Natural killer cell treated with Interleukin-12 subunit alpha and Interleukin-12 subunit beta and Interleukin-15 and Interleukin-18, amount 100 ng/mL, for 72 hours (primary cell): ENCODE data around the gene ITGAD. TPM values are rescaled to one million over a fixed set of nuclear protein-coding genes. Genes with fewer than 3 reads are reported as not detected.
A peak's percentile ranks its signal among the peaks of the same experiment; 100 is the strongest.
"Not testable (repeated sequence)": the region's sequence is repeated elsewhere in the genome, so short reads cannot be mapped to it uniquely, and the experiment has no call there.

Experiments
- ATAC-seq, 2 donors: fragments of 150-1000 bp; cut with Tn5 transposase in 1 of 2; sonication (Bioruptor Pico), chemical (Tn5 transposase) in 1 of 2; 2 replicates each; pipeline ENCODE4 v1.10.0; 2021
- DNase-seq: peaks from one replicate; pipeline ENCODE4 v3.0.0; 2022; ENCODE audit warnings: low spot score
- H3K27ac Mint-ChIP-seq, 2 donors: 1 replicate in 1 of 2; 2 replicates in 1 of 2; pipeline ENCODE4 v1.8.0; 2022; ENCODE audit warnings: mixed read lengths in 2 of 2, mild to moderate bottlenecking in 1 of 2, moderate library complexity in 1 of 2
- H3K27me3 Mint-ChIP-seq, 2 donors: 1 replicate in 1 of 2; 2 replicates in 1 of 2; pipeline ENCODE4 v1.8.0; 2022; ENCODE audit warnings: mixed read lengths in 2 of 2
- H3K36me3 Mint-ChIP-seq: one replicate; pipeline ENCODE4 v1.8.0; 2022; ENCODE audit warnings: mixed read lengths
- H3K4me1 Mint-ChIP-seq, 2 donors: 1 replicate in 1 of 2; 2 replicates in 1 of 2; pipeline ENCODE4 v1.8.0; 2022; ENCODE audit warnings: low read depth in 2 of 2, mixed read lengths in 2 of 2, mild to moderate bottlenecking in 1 of 2
- H3K4me3 Mint-ChIP-seq: one replicate; pipeline ENCODE4 v1.8.0; 2022; ENCODE audit warnings: mixed read lengths
- H3K9me3 Mint-ChIP-seq: 2 replicates; pipeline ENCODE4 v1.8.0; 2022; ENCODE audit warnings: mixed read lengths
- total RNA-seq, 2 donors: library from RNA; stranded (reverse); gene quantifications; one replicate each; pipeline ENCODE4 v1.2.3, GENCODE V29; 2022

Gene ITGAD
- total RNA-seq, 2 donors from 2014 or later, result 0.47 TPM; not detected in 1

GRCh38 chr16:31402687-31403086 is 9.6 kb downstream of the ITGAD start:
- Mint-ChIP-seq H3K9me3 (peaks cover 4% of the 10 kb centered on the region), H3K4me3 (no peak overlapping the region), H3K36me3 (peaks cover 6% of the 10 kb centered on the region), H3K27ac (no peak overlapping the region), H3K27me3 (no peaks in the 10 kb centered on the region), H3K4me1 (peaks cover 25 to 27% of the 10 kb centered on the region in 2 donors)
- DNase-seq (no peak), ATAC-seq (no peak)

- DNase-seq, result no peak
- Mint-ChIP-seq H3K36me3 (peaks cover 6% of the 10 kb centered on the region), H3K4me3 (no peak overlapping the region), H3K27ac (no peak overlapping the region), H3K4me1 (peaks cover 24 to 25% of the 10 kb centered on the region in 2 donors), H3K27me3 (no peaks in the 10 kb centered on the region), H3K9me3 (peaks cover 4% of the 10 kb centered on the region)
- ATAC-seq, result no peak
Observed at GRCh38 chr16:31403590-31404352, 10.6 kb downstream of the ITGAD start.

GRCh38 chr16:31404353-31405064 is 11.4 kb downstream of the ITGAD start:
- Mint-ChIP-seq H3K27me3 (no peaks in the 10 kb centered on the region), H3K36me3 (peaks cover 6% of the 10 kb centered on the region), H3K4me3 (no peak overlapping the region), H3K9me3 (peaks cover 4% of the 10 kb centered on the region), H3K27ac (peak overlapping the region in 1 of 2 donors; percentile 77), H3K4me1 (peaks cover 17 to 18% of the 10 kb centered on the region in 2 donors)
- no peak for DNase-seq
- ATAC-seq, result no peak

GRCh38 chr16:31407406-31407805 is 14.3 kb downstream of the ITGAD start:
- Mint-ChIP-seq H3K27me3 (no peaks in the 10 kb centered on the region), H3K27ac (no peak overlapping the region), H3K36me3 (no peaks in the 10 kb centered on the region), H3K9me3 (no peaks in the 10 kb centered on the region), H3K4me1 (peaks cover 9 to 13% of the 10 kb centered on the region in 2 donors), H3K4me3 (no peak overlapping the region)
- ATAC-seq, result no peak
- no peak for DNase-seq

- Mint-ChIP-seq H3K4me3 (no peak overlapping the region), H3K9me3 (no peaks in the 10 kb centered on the region), H3K27me3 (no peaks in the 10 kb centered on the region), H3K4me1 (peaks cover 22 to 25% of the 10 kb centered on the region in 2 donors), H3K27ac (peak overlapping the region; percentile 14 to 20), H3K36me3 (no peaks in the 10 kb centered on the region)
- ATAC-seq (no peak), DNase-seq (no peak)
Observed at GRCh38 chr16:31409433-31409832, 16.3 kb downstream of the ITGAD start.

- DNase-seq (peak; percentile 54), ATAC-seq (no peak)
- H3K4me3 Mint-ChIP-seq, result no peak overlapping the region
- H3K36me3 Mint-ChIP-seq, result no peaks in the 10 kb centered on the region
- H3K4me1 Mint-ChIP-seq, result peaks cover 28 to 32% of the 10 kb centered on the region in 2 donors
- no peaks in the 10 kb centered on the region for H3K9me3 Mint-ChIP-seq
- H3K27ac Mint-ChIP-seq, result peak overlapping the region in 1 of 2 donors; percentile 14
- no peaks in the 10 kb centered on the region for H3K27me3 Mint-ChIP-seq
Observed at GRCh38 chr16:31410082-31410481, 16.9 kb downstream of the ITGAD start.

GRCh38 chr16:31411024-31411844 is 18.1 kb downstream of the ITGAD start:
- no peak for ATAC-seq
- peak; percentile 51 for DNase-seq

GRCh38 chr16:31412750-31413149 is 19.6 kb downstream of the ITGAD start:
- no peaks in the 10 kb centered on the region for H3K27me3 Mint-ChIP-seq
- H3K36me3 Mint-ChIP-seq, result no peaks in the 10 kb centered on the region
- DNase-seq (peak; percentile 1), ATAC-seq (no peak)
- peaks cover 43 to 49% of the 10 kb centered on the region in 2 donors for H3K4me1 Mint-ChIP-seq
- no peaks in the 10 kb centered on the region for H3K9me3 Mint-ChIP-seq
- H3K27ac Mint-ChIP-seq, result peak overlapping the region in 1 of 2 donors; percentile 1
- H3K4me3 Mint-ChIP-seq, result no peak overlapping the region

More at GRCh38 chr16:31411024-31411844, 18.1 kb downstream of the ITGAD start:
- H3K4me1 Mint-ChIP-seq, result peaks cover 38 to 43% of the 10 kb centered on the region in 2 donors
- peak overlapping the region in 1 of 2 donors; percentile 1 for H3K27ac Mint-ChIP-seq
- H3K9me3 Mint-ChIP-seq, result no peaks in the 10 kb centered on the region
- no peaks in the 10 kb centered on the region for H3K27me3 Mint-ChIP-seq
- H3K36me3 Mint-ChIP-seq, result no peaks in the 10 kb centered on the region
- no peak overlapping the region for H3K4me3 Mint-ChIP-seq

GRCh38 chr16:31413381-31413780 is 20.2 kb downstream of the ITGAD start:
- DNase-seq, result peak; percentile 35
- H3K36me3 Mint-ChIP-seq, result no peaks in the 10 kb centered on the region
- H3K27me3 Mint-ChIP-seq, result no peaks in the 10 kb centered on the region
- ATAC-seq, result no peak
- H3K4me1 Mint-ChIP-seq, result peaks cover 48 to 54% of the 10 kb centered on the region in 2 donors
- peak overlapping the region in 1 of 2 donors; percentile 13 for H3K27ac Mint-ChIP-seq
- no peak overlapping the region for H3K4me3 Mint-ChIP-seq
- H3K9me3 Mint-ChIP-seq, result no peaks in the 10 kb centered on the region

GRCh38 chr16:31413943-31414342 is 20.8 kb downstream of the ITGAD start:
- Mint-ChIP-seq H3K4me1 (peaks cover 46 to 53% of the 10 kb centered on the region in 2 donors), H3K27me3 (no peaks in the 10 kb centered on the region), H3K27ac (peak overlapping the region in 1 of 2 donors; percentile 13), H3K4me3 (no peak overlapping the region), H3K36me3 (no peaks in the 10 kb centered on the region), H3K9me3 (no peaks in the 10 kb centered on the region)
- no peak for ATAC-seq
- no peak for DNase-seq

- DNase-seq (peak; percentile 56), ATAC-seq (peak; percentile 46 to 74)
- Mint-ChIP-seq H3K4me3 (peak overlapping the region; percentile 64), H3K9me3 (no peaks in the 10 kb centered on the region), H3K27ac (peak overlapping the region; percentile 52 to 60), H3K4me1 (peaks cover 49 to 58% of the 10 kb centered on the region in 2 donors), H3K27me3 (no peaks in the 10 kb centered on the region), H3K36me3 (no peaks in the 10 kb centered on the region)
Observed at GRCh38 chr16:31414706-31415105, 21.6 kb downstream of the ITGAD start.

- DNase-seq (peak; percentile 25), ATAC-seq (no peak)
- Mint-ChIP-seq H3K27me3 (no peaks in the 10 kb centered on the region), H3K27ac (peak overlapping the region in 1 of 2 donors; percentile 0), H3K36me3 (no peaks in the 10 kb centered on the region), H3K4me1 (peaks cover 60 to 65% of the 10 kb centered on the region in 2 donors), H3K9me3 (no peaks in the 10 kb centered on the region), H3K4me3 (no peak overlapping the region)
Observed at GRCh38 chr16:31416371-31416770, 23.2 kb downstream of the ITGAD start.

- H3K36me3 Mint-ChIP-seq, ATAC-seq, H3K4me3 Mint-ChIP-seq, H3K27me3 Mint-ChIP-seq, H3K27ac Mint-ChIP-seq, H3K9me3 Mint-ChIP-seq: not testable (repeated sequence)
- H3K4me1 Mint-ChIP-seq, result peaks cover 66 to 72% of the 10 kb centered on the region in 2 donors
- peak; percentile 29 for DNase-seq
Observed at GRCh38 chr16:31417036-31417435, 23.9 kb downstream of the ITGAD start.
